Fibroblast of villous mesenchyme (primary cell): Measurements from ENCODE around the gene FTCDNL1. TPM values are rescaled to one million over a fixed set of nuclear protein-coding genes. Genes with fewer than 3 reads are reported as not detected.
A peak's percentile ranks its signal among the peaks of the same experiment; 100 is the strongest.

Source experiments
- DNase-seq: peaks from one replicate; pipeline ENCODE4 v3.0.0-alpha.2; 2010; ENCODE audit warnings: low read depth
- H3K4me3 ChIP-seq: 2 replicates; pipeline ENCODE4 v1.5.1; 2011; ENCODE audit warnings: low read depth, mild to moderate bottlenecking, low read length
- CTCF ChIP-seq: IDR thresholded peaks from 2 replicates; pipeline ENCODE4 v1.5.1; 2012; ENCODE audit warnings: low read depth, mild to moderate bottlenecking, low read length; ENCODE audit not compliant: insufficient read depth
- total RNA-seq: library from RNA; depleted of rRNA; stranded (reverse); fragments of >200 nt; gene quantifications from 2 replicates; pipeline ENCODE4 v1.2.3, GENCODE V29; 2012

The FTCDNL1 gene
- total RNA-seq, 1 donor = 0.43 TPM

- peak; percentile 3 for DNase-seq
- TF ChIP-seq CTCF = no peak
Observed at GRCh38 chr2:199830531-199830930, 20.5 kb downstream of the FTCDNL1 start.

GRCh38 chr2:199829628-199830027 is 21.4 kb downstream of the FTCDNL1 start:
- no peak for TF ChIP-seq CTCF
- no peak for DNase-seq
- no peak overlapping the region for H3K4me3 ChIP-seq

More at GRCh38 chr2:199830531-199830930, 20.5 kb downstream of the FTCDNL1 start:
- no peak overlapping the region for H3K4me3 ChIP-seq

GRCh38 chr2:199819746-199820145 is 31.2 kb downstream of the FTCDNL1 start:
- DNase-seq = no peak
- no peak for TF ChIP-seq CTCF
- no peak overlapping the region for H3K4me3 ChIP-seq

- no peak for DNase-seq
- H3K4me3 ChIP-seq = no peak overlapping the region
- no peak for TF ChIP-seq CTCF
Observed at GRCh38 chr2:199818754-199819153, 32.2 kb downstream of the FTCDNL1 start.

- no peak overlapping the region for H3K4me3 ChIP-seq
- TF ChIP-seq CTCF = no peak
- DNase-seq = no peak
Observed at GRCh38 chr2:199818026-199818425, 33.0 kb downstream of the FTCDNL1 start.

GRCh38 chr2:199814817-199815211 is 36.2 kb downstream of the FTCDNL1 start:
- H3K4me3 ChIP-seq = no peak overlapping the region
- TF ChIP-seq CTCF = no peak
- no peak for DNase-seq

- no peak for DNase-seq
- H3K4me3 ChIP-seq = no peak overlapping the region
- TF ChIP-seq CTCF = no peak
Observed at GRCh38 chr2:199814101-199814816, 36.7 kb downstream of the FTCDNL1 start.
